GM19035 (cell line): ENCODE measurements around the gene GLRX5.
"Not testable (repeated sequence)": the region's sequence is repeated elsewhere in the genome, so short reads cannot be mapped to it uniquely, and the experiment has no call there.

Source experiments
- ATAC-seq: cut with Tn5 transposase; IDR thresholded peaks from one replicate; pipeline ENCODE4 v1.9.1; 2021; ENCODE audit not compliant: unreplicated experiment

Gene GLRX5

DNA sequence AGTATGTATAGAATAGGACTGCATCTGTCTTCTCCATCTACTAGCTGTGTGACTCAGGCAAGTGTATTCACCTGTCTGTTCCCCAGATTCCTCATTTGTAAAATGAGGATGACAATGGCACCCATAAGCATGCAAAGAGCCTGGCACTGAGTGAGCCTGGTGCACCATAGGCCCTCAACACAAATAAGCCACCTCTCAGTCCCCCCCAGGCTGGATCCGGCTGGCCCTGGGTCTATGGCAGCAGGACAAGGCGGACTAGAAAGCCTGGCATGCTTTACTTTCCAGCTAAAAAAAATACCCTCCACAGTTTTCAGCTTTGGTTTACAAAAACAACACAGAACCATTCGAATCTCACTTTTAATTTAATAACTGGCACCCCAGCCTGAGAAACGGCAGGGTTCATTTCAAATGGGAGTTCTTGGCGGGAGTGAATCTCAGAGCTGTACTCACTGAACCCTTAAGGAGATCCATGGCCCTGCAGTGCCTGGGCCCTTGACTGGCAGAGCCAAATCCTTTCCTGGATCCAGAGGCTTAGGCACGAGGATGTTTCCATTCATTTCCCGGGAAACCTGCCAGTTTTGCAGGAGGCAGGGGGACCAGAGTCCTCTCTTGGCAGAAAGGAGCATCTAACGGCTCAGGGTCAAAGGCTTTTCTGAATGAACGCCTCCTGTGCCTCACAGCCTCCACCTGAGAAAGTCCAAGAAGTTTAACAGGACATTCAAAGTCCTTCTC, 36.1 kb upstream of the GLRX5 start:
- ATAC-seq = no peak

DNA sequence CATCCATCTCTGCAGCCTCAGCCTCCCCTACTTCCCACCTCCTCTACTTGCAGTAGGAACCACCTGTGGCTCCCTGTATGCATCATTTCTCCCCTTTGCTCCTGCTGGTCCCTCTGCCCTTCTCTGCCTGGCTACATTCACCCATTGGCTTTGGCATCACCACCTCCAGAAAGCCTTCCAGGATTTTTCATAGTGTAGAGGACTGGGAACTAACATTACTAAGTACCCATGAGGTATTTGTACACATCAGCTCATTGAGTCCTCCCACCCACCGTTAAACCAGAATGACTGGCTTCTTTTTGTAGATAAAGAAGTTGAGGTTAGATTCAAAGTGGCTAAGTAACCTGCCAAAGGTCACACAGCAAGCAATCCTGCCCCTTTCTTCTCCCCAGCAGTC, 35.5 kb upstream of the GLRX5 start:
- no peak for ATAC-seq

DNA sequence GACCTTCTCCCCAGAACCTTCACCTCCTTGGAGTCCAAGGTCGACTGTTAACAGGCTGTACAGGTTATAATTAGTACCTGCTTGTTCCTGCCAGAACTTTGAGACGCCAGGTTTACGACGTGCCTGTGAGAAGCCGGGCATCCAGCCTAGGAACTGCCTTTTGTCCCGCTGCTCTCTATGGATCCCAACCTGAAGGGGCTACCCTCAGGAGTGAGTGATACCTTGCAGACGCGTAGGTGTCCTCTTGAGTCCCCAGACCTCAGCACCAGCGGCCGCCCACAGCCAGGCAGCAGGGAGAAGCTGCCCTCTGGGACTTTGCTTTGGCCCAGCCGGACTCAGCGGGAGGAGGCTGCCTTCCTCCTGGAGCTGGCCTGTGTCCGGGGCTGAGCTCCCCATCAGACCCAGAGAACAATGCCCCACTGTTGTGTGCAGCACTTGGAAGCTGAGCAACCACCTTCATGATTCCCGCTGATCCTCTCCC, 34.6 kb upstream of the GLRX5 start:
- no peak for ATAC-seq

DNA sequence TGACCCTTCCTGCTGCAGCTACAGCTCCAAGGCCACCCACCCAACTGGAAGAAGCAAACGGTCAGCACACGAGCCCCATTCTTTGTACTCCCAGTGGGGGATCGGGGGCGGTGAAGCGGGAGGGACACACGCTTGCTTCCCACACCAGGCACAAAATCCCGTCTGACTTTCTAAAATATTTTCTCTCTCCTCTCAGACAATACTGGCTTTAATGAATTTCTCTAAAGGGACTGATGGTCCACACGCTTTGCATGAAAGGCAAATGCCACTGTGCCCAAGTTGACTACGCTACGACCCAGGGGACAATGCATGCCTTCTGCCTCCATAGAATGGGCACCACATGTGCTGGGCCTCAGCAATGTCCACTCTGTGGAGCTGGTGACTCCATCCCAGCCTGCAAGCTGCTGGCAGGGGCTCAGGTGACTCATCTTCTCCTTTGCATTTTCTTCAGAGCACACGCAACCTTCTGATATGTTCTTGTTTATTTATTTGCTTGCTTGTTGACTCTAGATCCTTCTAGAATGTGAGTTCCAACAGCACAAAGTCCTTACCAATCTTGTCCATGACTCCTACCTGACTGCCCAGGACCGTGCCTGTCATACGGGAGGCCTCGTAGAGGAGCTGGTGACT, 34.0 kb upstream of the GLRX5 start:
- no peak for ATAC-seq

DNA sequence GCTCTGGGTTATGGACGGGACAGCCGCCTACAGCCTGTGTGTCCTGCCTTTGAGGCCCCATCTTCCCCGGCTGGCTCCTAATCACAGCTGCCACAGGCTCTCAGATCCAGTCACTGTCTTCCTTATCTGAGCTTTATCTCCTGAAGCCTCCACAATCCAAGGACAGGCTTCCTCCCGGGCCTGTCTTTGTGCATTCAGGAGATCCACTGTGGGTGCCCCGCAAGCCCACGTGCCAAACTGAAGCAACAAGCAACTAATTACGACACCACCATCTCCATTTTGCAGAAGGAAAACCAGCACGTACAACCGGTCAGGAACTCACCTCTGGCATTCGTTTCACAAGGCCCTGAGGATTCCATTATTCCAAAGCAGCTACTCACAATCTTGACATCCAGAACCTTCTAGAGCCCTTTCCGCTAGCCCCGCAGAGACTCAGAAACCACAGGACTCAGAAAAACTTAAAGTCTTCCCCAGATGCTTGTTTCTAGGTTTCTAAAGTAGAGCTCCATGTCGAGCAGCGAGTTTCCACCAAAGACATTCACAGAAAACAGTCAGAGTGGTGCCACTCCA, 32.4 kb upstream of the GLRX5 start:
- ATAC-seq = no peak

DNA sequence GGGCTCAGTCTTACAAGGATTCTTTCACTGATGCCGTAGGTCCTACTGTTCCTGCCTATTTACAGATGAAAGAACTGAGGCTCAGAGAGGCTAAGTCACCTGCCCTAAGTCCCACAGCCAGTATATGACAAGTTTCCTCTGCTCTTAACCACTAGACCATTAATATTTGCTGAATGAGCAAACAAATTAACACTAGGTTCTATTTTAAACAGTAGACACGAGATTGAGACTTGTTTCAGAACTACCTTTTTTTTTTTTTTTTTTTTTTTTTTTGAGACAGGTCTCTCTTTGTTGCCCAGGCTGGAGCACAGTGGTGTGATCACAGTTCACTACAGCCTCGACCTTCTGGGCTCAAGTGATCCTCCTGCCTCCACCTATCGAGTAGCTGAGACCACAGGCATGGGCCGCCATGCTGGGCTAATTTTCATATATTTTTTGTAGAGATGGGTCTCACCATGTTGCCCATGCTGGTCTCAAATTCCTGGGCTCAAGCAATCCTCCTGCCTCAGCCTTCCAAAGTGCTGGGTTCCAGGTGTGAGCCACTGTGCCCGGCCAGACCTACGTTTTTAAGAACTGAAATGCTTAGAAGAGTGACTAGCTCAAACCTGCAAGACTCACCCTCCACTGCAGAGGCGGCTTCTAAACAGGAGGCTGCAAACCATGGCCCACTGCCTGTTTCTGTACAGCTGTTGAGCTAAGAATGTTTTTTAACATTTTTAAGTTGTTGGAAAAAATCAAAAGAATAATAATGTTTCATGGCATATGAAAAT, 31.3 kb upstream of the GLRX5 start:
- peak; percentile 61 for ATAC-seq

DNA sequence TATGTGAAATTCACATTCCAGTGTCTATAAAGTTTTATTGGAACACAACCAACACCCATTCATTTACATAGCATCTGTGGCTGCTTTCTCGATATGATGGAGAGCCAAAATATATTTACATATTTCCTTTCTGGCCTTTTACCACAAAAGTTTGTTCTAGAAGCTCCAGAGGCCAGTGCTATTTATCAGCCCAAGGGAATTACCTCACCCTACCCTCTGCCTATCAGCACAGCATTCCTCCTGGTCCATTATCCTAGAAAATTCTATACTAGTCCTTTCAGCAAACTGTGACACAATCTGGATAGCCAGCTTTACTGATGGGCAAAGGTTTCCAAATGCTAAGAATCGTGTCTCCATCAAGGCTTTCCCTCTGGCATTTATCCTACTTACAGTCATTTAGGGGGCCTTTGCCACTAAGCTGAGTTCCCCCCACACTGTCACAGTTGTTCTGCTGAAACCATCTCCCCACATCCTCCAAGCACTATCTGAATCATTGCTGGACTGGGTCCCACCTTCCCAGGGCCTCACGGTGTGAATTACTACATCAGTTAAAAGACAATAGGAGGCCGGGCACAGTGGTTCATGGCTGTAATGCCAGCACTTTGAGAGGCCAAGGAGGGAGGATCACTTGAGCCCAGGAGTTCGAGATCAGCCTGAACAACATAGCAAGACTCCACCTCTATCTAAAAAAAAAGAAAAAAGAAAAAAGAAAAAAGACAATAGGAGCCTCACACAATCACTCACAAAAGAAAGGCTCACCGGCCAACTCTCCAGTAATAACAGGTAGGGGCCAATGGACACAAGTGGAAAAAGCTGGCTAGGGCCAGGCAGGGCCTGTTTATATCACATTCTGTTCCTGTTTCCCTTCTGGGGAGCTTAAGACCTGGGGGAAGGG, 30.5 kb upstream of the GLRX5 start:
- ATAC-seq = peak; percentile 37

DNA sequence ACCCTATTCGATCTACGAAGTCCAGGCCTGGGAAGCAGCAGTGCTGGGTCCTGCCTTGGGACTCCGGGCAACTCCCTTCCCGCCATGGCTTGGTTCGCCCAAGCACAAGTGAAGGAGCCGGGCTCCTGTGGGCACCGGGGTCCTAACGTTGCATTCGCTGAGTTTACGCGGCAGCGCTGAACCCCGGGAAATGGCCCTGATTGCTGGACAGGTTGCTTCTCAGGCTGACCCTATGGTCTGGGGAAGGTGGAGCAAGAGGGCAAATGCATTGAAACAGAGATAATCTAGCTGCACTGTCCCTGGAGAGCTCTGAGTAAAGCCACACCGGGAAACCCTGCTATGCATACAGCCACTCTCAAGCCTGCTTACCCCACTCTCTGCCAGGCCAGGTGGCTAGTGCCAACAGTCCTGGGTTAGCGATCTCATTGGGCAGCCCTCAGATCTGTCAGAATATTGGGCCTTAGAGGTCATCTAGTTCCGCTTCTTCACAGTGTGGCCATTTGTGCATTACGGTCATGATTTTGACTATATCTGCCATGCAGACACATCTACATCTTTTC, 29.7 kb upstream of the GLRX5 start:
- no peak for ATAC-seq

DNA sequence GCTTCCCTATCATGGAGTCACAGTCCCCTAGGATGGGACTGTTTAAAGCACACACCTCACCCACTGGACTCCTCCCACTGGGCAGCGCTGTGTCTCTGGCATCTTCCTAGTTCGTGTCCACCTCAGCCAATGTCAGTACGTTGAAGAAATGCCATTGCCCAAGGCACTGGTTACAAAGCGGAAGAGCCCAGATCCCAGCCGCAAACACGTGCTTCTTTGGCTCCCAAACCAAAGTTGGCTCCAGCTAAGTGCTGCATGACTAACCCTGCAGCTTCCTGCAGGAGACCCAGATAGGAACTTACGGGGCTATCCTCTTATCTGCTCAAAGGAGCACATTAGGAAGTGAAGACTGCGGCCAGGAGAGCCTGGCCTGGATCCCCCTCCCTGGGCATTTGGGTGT, 27.7 kb upstream of the GLRX5 start:
- ATAC-seq = no peak

DNA sequence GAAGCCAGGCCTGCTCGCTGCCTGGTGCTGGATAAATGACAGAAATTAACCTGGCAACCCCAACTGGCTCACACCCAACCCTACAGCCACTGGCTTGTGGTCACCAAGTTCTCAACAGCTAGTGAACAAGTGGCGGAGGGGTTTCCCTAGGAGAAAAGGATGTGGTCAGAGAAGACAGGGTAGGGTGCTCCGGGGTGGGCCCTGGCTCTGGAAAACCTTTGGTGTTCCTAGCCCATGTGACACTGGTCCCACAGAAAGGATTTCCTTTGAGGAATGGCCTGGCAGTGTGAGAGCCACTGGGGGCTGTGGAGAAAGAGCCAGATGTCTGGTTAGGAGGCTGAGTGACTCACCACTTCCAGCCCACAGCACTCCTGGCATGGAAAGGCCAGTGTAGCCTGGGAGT, 27.1 kb upstream of the GLRX5 start:
- ATAC-seq = no peak

DNA sequence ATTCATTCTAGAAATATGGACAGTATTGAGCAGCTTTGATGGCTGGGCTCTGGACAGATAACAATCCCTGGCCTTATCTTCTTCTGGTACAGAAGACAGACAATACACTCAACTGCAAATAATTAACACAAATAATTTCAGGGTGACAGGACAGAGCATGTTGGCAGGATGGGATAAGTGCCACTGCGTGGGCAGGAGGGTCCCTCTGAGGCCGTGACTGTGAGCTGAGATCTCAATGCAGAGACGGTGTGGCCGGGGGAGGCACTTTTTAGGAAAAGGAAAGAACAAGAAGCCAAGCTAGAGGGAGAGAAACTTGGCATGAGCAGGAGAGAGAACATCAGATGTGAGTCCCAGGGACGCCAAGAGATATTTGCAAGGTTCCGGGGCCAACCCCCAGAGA, 26.5 kb upstream of the GLRX5 start:
- ATAC-seq = no peak

DNA sequence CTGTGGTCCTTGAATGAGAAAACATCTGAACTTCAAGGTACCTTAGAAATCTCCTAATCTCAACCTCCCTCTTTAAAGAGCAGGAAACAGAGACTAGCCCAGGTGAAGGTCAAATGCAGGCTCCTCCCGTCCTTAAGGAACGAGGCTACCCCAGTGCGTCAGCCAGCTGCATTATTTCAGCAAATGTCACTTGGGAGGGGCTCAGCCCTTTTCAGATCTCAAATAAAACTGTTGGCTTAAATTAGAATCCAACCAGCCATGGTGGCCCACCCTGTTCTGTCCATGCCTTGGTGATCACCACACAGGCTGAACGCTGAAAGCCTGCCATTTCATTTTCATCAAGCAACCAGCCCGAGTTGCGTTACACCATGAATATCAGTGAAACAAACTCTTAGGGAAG, 25.4 kb upstream of the GLRX5 start:
- ATAC-seq = no peak

DNA sequence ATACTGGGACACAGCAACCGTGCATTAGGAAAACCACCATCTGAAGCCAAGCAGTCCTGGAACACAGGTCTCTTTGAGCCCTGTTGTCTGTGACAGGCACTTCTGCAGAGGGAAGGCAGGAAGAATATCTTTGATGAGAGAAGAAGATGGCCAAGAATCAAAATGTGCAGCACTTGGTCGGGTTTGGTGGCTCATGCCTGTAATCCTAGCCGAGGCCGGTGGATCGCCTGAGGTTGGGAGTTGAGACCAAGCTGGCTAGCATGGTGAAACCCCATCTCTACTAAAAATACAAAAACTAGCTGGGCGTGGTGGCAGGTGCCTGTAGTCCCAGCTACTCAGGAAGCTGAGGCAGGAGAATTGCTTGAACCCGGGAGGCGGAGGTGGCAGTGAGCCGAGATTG, 24.5 kb upstream of the GLRX5 start:
- not testable (repeated sequence) for ATAC-seq

DNA sequence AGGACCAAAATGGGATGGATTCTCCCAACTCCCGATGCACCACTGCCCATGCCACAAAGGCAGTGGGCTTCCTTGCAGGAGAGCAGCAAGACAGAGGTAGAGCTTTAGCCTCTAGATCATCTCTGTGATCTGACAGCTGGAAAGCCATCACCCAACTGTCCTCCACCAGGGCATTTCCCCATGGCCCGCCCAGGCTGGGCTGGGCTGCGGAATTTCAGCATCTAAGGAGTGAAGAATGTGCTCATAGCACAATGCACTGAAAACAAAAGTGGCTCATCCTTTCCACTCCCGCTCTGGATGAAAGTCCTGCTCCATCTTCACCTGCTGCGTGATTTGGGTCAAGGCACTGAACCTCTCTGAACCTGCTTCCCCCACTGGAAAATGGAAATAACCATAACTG, 24.0 kb upstream of the GLRX5 start:
- ATAC-seq = no peak

DNA sequence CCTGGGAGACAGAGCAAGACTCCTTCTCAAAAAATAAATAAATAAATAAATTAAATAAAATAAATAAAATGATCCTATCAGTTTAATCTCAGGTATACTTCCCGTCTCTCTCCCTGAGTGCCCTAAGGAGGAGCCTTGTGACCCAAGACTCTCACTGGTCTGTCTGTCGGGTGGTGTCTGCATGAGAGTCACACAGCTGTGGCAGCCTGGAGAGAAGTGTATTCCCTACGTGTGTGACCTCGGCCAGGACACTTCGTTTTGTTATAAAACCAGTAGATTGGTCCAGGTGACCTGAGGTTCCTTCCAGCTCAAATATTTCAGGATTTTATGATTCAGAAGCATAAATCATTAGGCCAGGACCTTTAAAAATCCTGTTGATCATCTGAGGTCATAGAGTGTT, 23.2 kb upstream of the GLRX5 start:
- ATAC-seq = no peak

DNA sequence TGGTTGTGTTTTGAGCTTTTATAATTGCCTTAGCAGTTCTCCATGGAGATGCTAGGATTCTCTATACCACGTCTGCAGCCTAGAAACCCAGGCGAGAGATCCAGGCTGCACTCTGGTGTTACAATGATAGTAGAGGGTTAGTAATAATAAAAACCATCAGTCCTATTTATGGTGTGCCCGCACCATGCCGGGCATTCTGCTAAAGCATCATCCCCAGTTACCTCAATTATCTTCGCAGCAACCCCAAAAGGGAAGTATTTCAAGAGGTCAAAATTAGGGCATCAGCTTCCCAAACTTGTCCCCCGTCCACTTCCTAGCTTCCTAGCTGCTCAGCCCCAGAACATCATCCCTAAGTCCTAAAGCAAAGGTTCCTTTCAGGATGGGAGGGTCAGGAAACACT, 21.6 kb upstream of the GLRX5 start:
- ATAC-seq = no peak

DNA sequence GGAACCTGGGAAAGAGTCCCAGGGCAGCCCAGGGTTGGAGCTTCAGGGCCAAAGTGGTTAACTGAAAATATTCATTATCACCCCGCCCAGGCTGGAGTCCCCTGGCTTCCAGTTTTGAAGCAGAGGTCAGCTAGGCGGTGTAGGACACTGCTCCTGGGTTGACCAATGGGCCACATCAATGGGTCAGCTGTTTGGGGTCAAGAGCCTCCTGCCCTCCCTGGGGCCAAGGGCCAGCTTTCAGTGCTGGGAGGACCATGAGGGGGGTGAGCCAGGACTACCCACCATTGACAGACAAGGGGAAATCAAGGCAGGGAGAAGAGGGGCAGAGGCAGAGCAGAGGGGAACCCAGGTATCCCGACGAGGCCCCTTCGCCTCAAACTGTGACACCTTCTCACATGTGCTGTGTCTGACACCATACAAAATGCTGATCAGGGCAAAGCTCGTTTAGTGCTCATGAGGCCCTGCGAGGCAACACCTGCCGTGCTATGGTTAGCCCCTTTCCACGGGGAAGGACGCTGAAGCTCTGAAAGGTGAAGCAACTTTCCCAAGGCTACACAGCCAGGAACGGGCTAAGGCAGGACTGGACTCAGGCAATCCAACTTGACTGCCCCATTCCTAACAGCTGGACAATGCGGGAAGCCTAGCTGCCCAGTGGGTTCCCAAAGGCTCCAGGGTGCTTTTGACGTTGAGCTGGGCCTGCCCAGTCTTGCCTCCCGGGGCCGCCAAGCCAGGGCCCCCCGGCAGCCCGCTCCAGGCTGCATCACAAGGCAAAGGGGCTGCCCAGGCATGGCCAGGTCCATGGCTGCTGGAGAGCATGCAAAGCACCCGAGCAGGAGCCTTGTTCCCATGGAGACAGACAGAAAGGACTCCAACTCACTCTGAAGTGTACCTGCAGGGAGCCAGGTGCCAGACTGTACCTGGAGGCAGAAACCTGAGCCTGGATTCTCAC, 20.4 kb upstream of the GLRX5 start:
- no peak for ATAC-seq

DNA sequence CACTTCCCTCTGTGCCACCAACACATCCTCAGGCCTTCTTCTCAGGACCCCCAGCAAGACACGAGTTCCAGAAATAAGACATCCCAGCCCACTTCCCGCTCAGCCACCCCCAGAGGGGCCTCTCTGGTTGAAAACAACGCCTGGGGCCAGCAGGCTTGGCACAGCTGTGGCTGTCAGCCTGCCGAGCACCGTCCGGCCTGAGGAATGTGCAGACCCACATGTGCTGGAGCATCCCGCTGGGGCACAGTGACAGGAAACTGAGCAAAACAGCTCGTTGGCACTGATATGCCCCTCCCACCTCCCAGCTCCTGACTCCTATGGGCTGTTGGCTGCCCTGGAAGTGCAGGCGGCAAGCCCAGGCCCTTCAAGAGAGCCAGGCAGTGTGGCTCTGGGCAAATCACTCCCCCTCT, 19.8 kb upstream of the GLRX5 start:
- no peak for ATAC-seq
